Embryonic facial prominence (tissue), 1 donor: ENCODE results near the gene NLGN4Y.
"Not testable (repeated sequence)": the region's sequence is repeated elsewhere in the genome, so short reads cannot be mapped to it uniquely, and the experiment has no call there.

Experiments used
- DNase-seq: peaks from one replicate; pipeline ENCODE4 v3.0.0-alpha.2; 2016; ENCODE audit errors: extremely low spot score

NLGN4Y gene

DNA sequence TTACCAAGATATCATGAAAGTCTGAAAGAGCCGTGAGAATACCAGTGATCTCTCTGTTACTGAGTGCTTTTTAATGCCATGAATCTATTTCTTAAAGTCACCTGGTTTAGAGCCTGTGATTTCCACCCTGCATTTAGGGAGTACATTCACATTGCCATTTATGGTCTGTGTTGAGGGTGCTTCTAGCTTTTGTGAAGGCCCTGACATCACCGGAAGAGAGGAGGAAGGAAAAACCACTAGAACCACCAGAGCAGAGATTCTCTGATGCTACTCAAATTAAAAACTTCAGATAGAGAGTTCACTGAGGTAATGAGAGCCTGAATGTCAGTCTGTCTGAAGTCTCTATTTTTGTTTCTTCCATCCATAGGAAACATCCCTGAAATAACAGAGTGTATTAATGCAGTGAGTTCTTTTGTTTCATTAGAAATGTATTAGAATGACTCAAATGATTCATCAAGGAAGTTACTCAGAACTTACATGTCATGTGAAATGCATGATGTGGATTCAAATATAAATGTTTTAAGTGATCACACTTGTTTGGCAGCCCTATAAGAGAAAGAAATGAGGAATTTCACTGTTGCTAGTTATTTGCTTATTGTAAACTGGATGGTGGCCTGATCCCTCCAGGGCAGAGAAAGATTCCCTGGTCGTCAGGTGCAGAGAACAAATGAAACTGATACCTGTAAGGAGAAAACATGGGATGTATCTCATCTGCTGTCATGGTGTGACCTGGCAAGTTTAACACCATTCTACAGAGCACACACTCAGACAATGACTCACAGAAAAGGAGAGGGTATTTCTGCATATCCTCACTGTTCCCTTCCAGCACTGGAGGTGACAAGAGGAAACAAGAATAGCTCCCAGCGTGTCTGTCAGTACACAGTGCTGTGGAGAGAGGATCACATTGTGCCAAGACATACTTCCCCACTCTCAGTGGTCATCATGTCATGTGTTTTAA, 310.1 kb downstream of the NLGN4Y start:
- no peak for DNase-seq

DNA sequence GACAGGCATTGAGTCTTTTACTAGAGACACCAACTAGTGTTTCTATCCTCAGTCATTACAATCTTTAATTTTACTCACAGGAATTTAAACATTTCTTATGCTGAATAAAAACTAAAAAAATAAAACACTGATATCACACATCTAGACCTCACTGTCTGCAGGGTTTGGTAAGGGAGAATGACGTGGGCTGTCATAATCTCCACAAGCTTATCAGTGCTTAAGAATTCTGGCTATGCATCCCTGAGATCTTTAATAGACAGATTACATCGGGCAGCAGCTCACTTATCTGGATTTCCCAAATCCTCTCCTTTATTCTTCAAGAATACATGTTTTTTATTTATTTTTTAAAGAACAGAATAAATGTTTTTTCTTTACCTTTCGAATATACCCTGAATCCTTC, 313.1 kb downstream of the NLGN4Y start:
- DNase-seq: no peak

DNA sequence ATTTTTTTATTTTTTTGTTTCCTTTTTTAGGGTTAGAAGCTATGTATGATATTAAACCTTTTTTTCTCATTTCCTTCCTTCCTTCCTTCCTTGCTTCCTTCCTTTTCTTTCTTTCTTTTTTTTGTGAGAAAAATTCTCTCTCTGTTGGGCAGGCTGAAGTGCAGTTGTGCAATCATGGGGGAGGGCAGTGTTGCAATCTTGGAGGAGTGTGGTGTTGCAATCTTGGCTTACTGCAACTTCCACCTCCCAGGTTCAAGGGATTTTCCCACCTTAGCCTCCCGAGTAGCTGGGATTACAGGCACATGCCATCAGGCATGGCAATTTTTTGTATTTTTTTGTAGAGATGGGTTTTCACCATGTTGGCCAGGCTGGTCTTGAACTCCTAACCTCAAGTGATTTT, 326.4 kb downstream of the NLGN4Y start:
- no peak for DNase-seq

DNA sequence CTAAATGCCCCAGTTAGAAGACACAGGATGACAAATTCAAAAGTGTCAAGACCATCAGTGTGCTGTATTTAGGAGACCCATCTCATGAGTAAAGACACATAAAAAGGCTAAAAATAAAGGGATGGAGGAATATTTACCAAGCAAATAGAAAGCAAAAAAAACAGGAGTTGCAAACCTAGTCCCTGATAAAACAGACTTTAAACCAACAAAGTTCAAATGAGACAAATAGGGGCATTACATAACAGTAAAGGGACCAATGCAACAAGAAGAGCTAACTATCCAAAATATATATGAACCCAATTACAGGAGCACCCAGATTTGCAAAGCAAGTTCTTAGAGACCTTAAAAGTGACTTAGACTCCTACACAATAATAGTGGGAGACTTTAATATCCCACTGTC, 336.1 kb downstream of the NLGN4Y start:
- DNase-seq: no peak

DNA sequence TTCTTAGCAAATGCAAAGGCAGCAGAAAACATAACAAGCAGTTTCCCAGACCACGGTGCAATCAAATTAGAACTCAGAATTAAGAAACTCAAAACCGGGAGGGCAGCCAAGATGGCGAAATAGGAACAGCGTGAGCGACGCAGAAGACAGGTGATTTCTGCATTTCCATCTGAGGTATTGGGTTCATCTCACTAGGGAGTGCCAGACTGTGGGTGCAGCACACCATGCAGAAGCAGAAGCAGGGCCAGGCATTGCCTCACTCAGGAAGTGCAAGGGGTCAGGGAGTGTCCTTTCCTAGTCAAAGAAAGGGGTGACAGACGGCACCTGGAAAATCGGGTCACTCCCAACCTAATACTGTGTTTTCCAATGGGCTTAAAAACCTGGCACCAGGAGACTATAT, 336.7 kb downstream of the NLGN4Y start:
- DNase-seq: not testable (repeated sequence)

DNA sequence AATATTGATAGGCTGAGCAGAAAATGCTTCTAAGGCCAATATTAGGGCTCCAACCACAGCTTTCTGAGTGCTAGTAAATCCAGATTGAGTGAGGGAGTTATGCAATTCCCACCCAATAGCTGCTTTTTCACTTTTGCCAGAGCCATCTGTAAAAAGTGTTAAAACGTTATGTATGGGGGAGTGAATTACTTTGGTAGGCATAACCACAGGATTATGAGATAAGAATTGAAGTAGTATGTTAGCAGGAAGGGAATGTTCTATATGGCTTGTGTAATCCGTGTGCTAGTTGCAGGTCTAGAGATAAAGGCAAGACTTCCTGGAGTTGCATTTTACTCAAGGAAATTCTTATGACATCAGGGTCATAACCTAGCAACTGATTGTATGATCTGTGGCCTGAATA, 347.6 kb downstream of the NLGN4Y start:
- no peak for DNase-seq
